ENCODE measurements around the gene RECQL5. TPM values are rescaled to one million over a fixed set of nuclear protein-coding genes. Genes with fewer than 3 reads are reported as not detected.

Gene RECQL5
- total RNA-seq, 2 experiments from 2014 or later: 90.0 to 139 TPM

GRCh38 chr17:75622076-75622475 is 44.9 kb downstream of the RECQL5 start:
- H4K20me1 ChIP-seq (ENCODE audit: insufficient read depth, low read length): no peaks in the 10 kb centered on the region
- no TSS peak for BruUV-seq (replicated peaks)
- ChIA-PET POLR2A (no interaction called here), CTCF (ENCODE audit: unreplicated experiment) (interaction anchor here (1.0 kb wide), 1 partner anchor 68 kb away, joined by 3 read pairs; no protein-coding TSS in a partner anchor)
- H3K4me2 ChIP-seq (ENCODE audit: low read length): no peak overlapping the region
- no peaks in the 10 kb centered on the region for H3K9me2 ChIP-seq (ENCODE audit: insufficient read depth, low read length)
- no peak overlapping the region for H3K27ac ChIP-seq (ENCODE audit: low read depth, low read length, poor library complexity, severe bottlenecking)
- intact Hi-C loops (cut with micrococcal nuclease; ENCODE audit: unreplicated experiment): no loop called here
- DNase-seq (ENCODE audit: low spot score): no peak
- no peak overlapping the region for H2AFZ ChIP-seq (ENCODE audit: low read length)
- no peak overlapping the region for H3K4me3 ChIP-seq (ENCODE audit: low read depth, low read length, poor library complexity, severe bottlenecking)
- no peaks in the 10 kb centered on the region for H3K36me3 ChIP-seq (ENCODE audit: insufficient read depth, low read length)
- peaks cover 12% of the 10 kb centered on the region for H3K4me1 ChIP-seq (ENCODE audit: insufficient read depth, low read length, poor library complexity, severe bottlenecking)
- TF ChIP-seq EZH2phosphoT487 (IDR thresholded peaks at IDR 0.05; ENCODE audit: borderline replicate concordance, low read depth, low read length): no peak
- TF ChIP-seq, protein P1, sequence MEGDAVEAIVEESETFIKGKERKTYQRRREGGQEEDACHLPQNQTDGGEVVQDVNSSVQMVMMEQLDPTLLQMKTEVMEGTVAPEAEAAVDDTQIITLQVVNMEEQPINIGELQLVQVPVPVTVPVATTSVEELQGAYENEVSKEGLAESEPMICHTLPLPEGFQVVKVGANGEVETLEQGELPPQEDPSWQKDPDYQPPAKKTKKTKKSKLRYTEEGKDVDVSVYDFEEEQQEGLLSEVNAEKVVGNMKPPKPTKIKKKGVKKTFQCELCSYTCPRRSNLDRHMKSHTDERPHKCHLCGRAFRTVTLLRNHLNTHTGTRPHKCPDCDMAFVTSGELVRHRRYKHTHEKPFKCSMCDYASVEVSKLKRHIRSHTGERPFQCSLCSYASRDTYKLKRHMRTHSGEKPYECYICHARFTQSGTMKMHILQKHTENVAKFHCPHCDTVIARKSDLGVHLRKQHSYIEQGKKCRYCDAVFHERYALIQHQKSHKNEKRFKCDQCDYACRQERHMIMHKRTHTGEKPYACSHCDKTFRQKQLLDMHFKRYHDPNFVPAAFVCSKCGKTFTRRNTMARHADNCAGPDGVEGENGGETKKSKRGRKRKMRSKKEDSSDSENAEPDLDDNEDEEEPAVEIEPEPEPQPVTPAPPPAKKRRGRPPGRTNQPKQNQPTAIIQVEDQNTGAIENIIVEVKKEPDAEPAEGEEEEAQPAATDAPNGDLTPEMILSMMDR (conservative IDR thresholded peaks at IDR 0.05; ENCODE audit: low read length): no peak
- no peaks in the 10 kb centered on the region for H3K9me3 ChIP-seq (ENCODE audit: low read length)
- H3K79me2 ChIP-seq (ENCODE audit: insufficient read depth, low read depth, low read length): no peaks in the 10 kb centered on the region

GRCh38 chr17:75621489-75621888 is 45.5 kb downstream of the RECQL5 start:
- Histone ChIP-seq H3K4me2 (ENCODE audit: low read length) (no peak overlapping the region), H4K20me1 (ENCODE audit: insufficient read depth, low read length) (no peaks in the 10 kb centered on the region), H3K79me2 (ENCODE audit: insufficient read depth, low read depth, low read length) (no peaks in the 10 kb centered on the region), H3K9me3 (ENCODE audit: low read length) (no peaks in the 10 kb centered on the region), H3K36me3 (ENCODE audit: insufficient read depth, low read length) (no peaks in the 10 kb centered on the region), H2AFZ (ENCODE audit: low read length) (no peak overlapping the region), H3K4me1 (ENCODE audit: insufficient read depth, low read length, poor library complexity, severe bottlenecking) (peaks cover 6% of the 10 kb centered on the region), H3K9me2 (ENCODE audit: insufficient read depth, low read length) (no peaks in the 10 kb centered on the region), H3K4me3 (ENCODE audit: low read depth, low read length, poor library complexity, severe bottlenecking) (no peak overlapping the region), H3K27ac (ENCODE audit: low read depth, low read length, poor library complexity, severe bottlenecking) (no peak overlapping the region)
- CTCF ChIA-PET (ENCODE audit: unreplicated experiment): interaction anchor here (1.0 kb wide), 1 partner anchor 68 kb away, joined by 3 read pairs; no protein-coding TSS in a partner anchor
- POLR2A ChIA-PET: interaction anchor here (0.5 kb wide), 1 partner anchor 334 kb away, joined by 3 read pairs; no protein-coding TSS in a partner anchor
- TF ChIP-seq, protein P1 (conservative IDR thresholded peaks at IDR 0.05; ENCODE audit: low read length): no peak
- TF ChIP-seq EZH2phosphoT487 (IDR thresholded peaks at IDR 0.05; ENCODE audit: borderline replicate concordance, low read depth, low read length): no peak
- no TSS peak for BruUV-seq (replicated peaks)
- DNase-seq (ENCODE audit: low spot score): no peak
- intact Hi-C loops (cut with micrococcal nuclease; ENCODE audit: unreplicated experiment): no loop called here
